ENCODE measurements around the gene TMEM97. TPM values are rescaled to one million over a fixed set of nuclear protein-coding genes. Genes with fewer than 3 reads are reported as not detected.

Gene TMEM97
- total RNA-seq, 1 donor from 2014 or later = 65.7 TPM

GRCh38 chr17:28365487-28365886 is 46.5 kb downstream of the TMEM97 start:
- DNase-seq (ENCODE audit: low spot score) = no peak

GRCh38 chr17:28366605-28367004 is 47.6 kb downstream of the TMEM97 start:
- DNase-seq (ENCODE audit: low spot score) = no peak

- DNase-seq (ENCODE audit: low spot score) = no peak
Observed at GRCh38 chr17:28367641-28368305, 48.8 kb downstream of the TMEM97 start.

GRCh38 chr17:28368306-28368831 is 49.4 kb downstream of the TMEM97 start:
- DNase-seq (ENCODE audit: low spot score) = no peak

GRCh38 chr17:28368915-28369683 is 50.1 kb downstream of the TMEM97 start:
- DNase-seq (ENCODE audit: low spot score) = no peak

GRCh38 chr17:28369684-28370034 is 50.7 kb downstream of the TMEM97 start:
- DNase-seq (ENCODE audit: low spot score) = peak; percentile 28

GRCh38 chr17:28370035-28370743 is 51.2 kb downstream of the TMEM97 start, which contains the start of gene VTN:
Gene VTN (minus strand): TSS chr17:28370307. CDS start chr17:28370203, 104 bp downstream.
- DNase-seq (ENCODE audit: low spot score) = peak; percentile 79

GRCh38 chr17:28370744-28371103 is 51.7 kb downstream of the TMEM97 start:
- no peak for DNase-seq (ENCODE audit: low spot score)

GRCh38 chr17:28371245-28372202 is 52.5 kb downstream of the TMEM97 start, which contains the start of gene SARM1:
Gene SARM1 (plus strand): TSS chr17:28371694. CDS start chr17:28372033, 339 bp downstream.
- DNase-seq (ENCODE audit: low spot score) = peak; percentile 82

GRCh38 chr17:28372203-28372944 is 53.4 kb downstream of the TMEM97 start:
- DNase-seq (ENCODE audit: low spot score) = no peak

GRCh38 chr17:28372945-28373274 is 53.9 kb downstream of the TMEM97 start:
- no peak for DNase-seq (ENCODE audit: low spot score)

Other genes with a start within 250 kb of the TMEM97 start
- gene IFT20, start 16.3 kb downstream of the TMEM97 start, total RNA-seq = 50.1 TPM
- 60.2 TPM for gene TNFAIP1, start 16.6 kb downstream of the TMEM97 start, total RNA-seq
- 88.8 TPM for gene POLDIP2, start 38.3 kb downstream of the TMEM97 start, total RNA-seq
- gene SEBOX, start 46.0 kb downstream of the TMEM97 start, total RNA-seq = not detected
- 424 TPM for gene VTN, start 51.1 kb downstream of the TMEM97 start, total RNA-seq
- 27.8 TPM for gene SARM1, start 52.5 kb downstream of the TMEM97 start, total RNA-seq
- gene SLC46A1, start 87.0 kb downstream of the TMEM97 start, total RNA-seq = 46.2 TPM
- gene SLC13A2, start 154.4 kb downstream of the TMEM97 start, total RNA-seq = 55.0 TPM
- 0.06 TPM for gene FOXN1, start 187.1 kb downstream of the TMEM97 start, total RNA-seq
- 44.0 TPM for gene UNC119, start 233.4 kb downstream of the TMEM97 start, total RNA-seq